ENCODE results near the gene HSD17B4. TPM values are rescaled to one million over a fixed set of nuclear protein-coding genes. Genes with fewer than 3 reads are reported as not detected.

Gene HSD17B4
- total RNA-seq, 2 donors from 2014 or later, result 168 to 174 TPM

GRCh38 chr5:119454171-119454570, 1.9 kb downstream of the HSD17B4 start:
- Histone ChIP-seq H3K4me3 (no peak overlapping the region), H3K27ac (no peak overlapping the region), H3K9me3 (peaks cover 3% of the 10 kb centered on the region), H3K36me3 (no peaks in the 10 kb centered on the region), H3K4me1 (ENCODE audit: control insufficient read depth in 1 of 2, low read depth in 2 of 2) (peaks cover 5 to 51% of the 10 kb centered on the region in 2 donors), H3K27me3 (replicated peaks; ENCODE audit: insufficient read depth) (no peaks in the 10 kb centered on the region)
- ATAC-seq (ENCODE audit: insufficient number of reproducible peaks, low FRiP score, low read depth) (no peak), DNase-seq (ENCODE audit: low spot score) (no peak)
- TF ChIP-seq, protein P1, sequence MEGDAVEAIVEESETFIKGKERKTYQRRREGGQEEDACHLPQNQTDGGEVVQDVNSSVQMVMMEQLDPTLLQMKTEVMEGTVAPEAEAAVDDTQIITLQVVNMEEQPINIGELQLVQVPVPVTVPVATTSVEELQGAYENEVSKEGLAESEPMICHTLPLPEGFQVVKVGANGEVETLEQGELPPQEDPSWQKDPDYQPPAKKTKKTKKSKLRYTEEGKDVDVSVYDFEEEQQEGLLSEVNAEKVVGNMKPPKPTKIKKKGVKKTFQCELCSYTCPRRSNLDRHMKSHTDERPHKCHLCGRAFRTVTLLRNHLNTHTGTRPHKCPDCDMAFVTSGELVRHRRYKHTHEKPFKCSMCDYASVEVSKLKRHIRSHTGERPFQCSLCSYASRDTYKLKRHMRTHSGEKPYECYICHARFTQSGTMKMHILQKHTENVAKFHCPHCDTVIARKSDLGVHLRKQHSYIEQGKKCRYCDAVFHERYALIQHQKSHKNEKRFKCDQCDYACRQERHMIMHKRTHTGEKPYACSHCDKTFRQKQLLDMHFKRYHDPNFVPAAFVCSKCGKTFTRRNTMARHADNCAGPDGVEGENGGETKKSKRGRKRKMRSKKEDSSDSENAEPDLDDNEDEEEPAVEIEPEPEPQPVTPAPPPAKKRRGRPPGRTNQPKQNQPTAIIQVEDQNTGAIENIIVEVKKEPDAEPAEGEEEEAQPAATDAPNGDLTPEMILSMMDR (IDR thresholded peaks at IDR 0.05), result no peak

DNA sequence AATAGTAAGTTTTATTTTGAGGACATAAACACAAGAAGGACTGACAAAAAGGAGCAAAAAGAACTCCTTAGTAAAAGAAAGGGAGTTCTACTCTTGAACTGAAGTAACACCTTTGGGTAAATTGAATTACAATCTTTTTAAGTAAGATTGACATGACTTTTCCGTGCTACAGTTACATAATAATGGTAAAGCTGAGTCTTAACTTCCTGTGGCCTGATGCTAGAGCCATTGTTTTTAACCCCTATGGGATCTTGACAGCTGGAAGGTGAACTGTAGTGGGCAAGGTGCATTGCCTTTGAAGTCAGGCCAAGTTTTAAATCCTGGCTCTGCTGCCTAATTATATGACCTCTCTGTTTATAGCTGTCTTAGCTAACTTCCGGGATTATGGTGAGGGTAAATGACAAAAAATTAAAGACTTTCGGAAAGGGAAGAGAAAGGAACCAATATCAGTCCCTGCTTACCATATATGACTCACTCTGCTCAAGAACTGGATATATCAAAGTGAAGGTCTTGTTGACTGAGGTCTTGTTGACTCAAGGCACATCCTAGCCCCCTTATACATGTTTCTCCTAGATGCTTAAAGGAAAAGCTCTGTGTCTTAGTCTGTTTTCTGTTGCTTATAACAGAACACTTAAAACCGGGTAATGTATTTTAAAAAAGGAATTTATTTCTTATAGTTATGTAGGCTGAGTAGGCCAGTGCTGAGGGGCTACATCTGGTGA, 6.8 kb downstream of the HSD17B4 start:
- ATAC-seq (ENCODE audit: insufficient number of reproducible peaks, low FRiP score, low read depth) (no peak), DNase-seq (ENCODE audit: low spot score) (no peak)
- Histone ChIP-seq H3K4me3 (no peak overlapping the region), H3K9me3 (no peaks in the 10 kb centered on the region), H3K27me3 (replicated peaks; ENCODE audit: insufficient read depth) (no peaks in the 10 kb centered on the region), H3K36me3 (no peaks in the 10 kb centered on the region), H3K27ac (no peak overlapping the region), H3K4me1 (ENCODE audit: control insufficient read depth in 1 of 2, low read depth in 2 of 2) (peaks cover 5 to 39% of the 10 kb centered on the region in 2 donors)
- TF ChIP-seq, protein P1 (IDR thresholded peaks at IDR 0.05), result no peak

DNA sequence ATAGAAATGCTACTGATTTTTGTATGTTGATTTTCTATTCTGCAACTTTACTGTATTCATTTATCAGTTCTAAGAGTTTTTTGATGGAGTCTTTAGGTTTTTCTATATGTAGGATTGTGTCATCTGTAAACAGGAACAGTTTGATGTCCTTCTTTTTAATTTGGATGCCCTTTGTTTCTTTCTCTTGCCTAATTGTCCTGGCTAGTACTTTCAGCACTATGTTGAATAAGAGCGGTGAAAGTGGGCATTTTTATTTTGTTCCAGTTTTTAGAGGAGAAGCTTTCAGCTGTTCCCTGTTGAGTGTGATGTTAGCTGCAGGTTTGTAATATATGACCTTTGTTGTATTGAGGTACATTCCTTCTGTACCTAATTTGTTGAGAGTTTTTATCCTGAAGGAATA, 13.3 kb downstream of the HSD17B4 start:
- no peaks in the 10 kb centered on the region for H3K27me3 ChIP-seq (replicated peaks; ENCODE audit: insufficient read depth)
- no peak overlapping the region for H3K4me3 ChIP-seq
- ATAC-seq (ENCODE audit: insufficient number of reproducible peaks, low FRiP score, low read depth), result no peak
- no peak overlapping the region for H3K27ac ChIP-seq
- no peak for DNase-seq (ENCODE audit: low spot score)
- peaks cover 22% of the 10 kb centered on the region for H3K9me3 ChIP-seq
- H3K4me1 ChIP-seq (ENCODE audit: control insufficient read depth in 1 of 2, low read depth in 2 of 2), result no peaks in the 10 kb centered on the region
- TF ChIP-seq, protein P1 (IDR thresholded peaks at IDR 0.05), result no peak
- H3K36me3 ChIP-seq, result peaks cover 5% of the 10 kb centered on the region

GRCh38 chr5:119468286-119468685, 16.0 kb downstream of the HSD17B4 start:
- peaks cover 22% of the 10 kb centered on the region for H3K9me3 ChIP-seq
- peaks cover 3 to 10% of the 10 kb centered on the region in 2 donors for H3K4me1 ChIP-seq (ENCODE audit: control insufficient read depth in 1 of 2, low read depth in 2 of 2)
- TF ChIP-seq, protein P1 (IDR thresholded peaks at IDR 0.05), result no peak
- no peak overlapping the region for H3K4me3 ChIP-seq
- no peak overlapping the region for H3K27ac ChIP-seq
- peaks cover 8% of the 10 kb centered on the region for H3K36me3 ChIP-seq
- no peak for ATAC-seq (ENCODE audit: insufficient number of reproducible peaks, low FRiP score, low read depth)
- no peak for DNase-seq (ENCODE audit: low spot score)
- no peaks in the 10 kb centered on the region for H3K27me3 ChIP-seq (replicated peaks; ENCODE audit: insufficient read depth)

- Histone ChIP-seq H3K27ac (no peak overlapping the region), H3K4me3 (no peak overlapping the region), H3K27me3 (replicated peaks; ENCODE audit: insufficient read depth) (no peaks in the 10 kb centered on the region), H3K9me3 (peaks cover 22% of the 10 kb centered on the region), H3K4me1 (ENCODE audit: control insufficient read depth in 1 of 2, low read depth in 2 of 2) (peaks cover 3 to 10% of the 10 kb centered on the region in 2 donors), H3K36me3 (peaks cover 8% of the 10 kb centered on the region)
- no peak for DNase-seq (ENCODE audit: low spot score)
- ATAC-seq (ENCODE audit: insufficient number of reproducible peaks, low FRiP score, low read depth), result no peak
- TF ChIP-seq, protein P1 (IDR thresholded peaks at IDR 0.05), result no peak
These were observed 17.9 kb downstream of the HSD17B4 start for GRCh38 chr5:119470105-119470763.

Data from thoracic aorta (tissue), 2 donors.